Adipocyte (in vitro differentiated cells): Measurements from ENCODE around the gene MEG3.

Experiments used
- DNase-seq: peaks from one replicate; pipeline ENCODE4 v3.0.0-alpha.2; 2015; ENCODE audit warnings: low read depth
- H3K27me3 ChIP-seq: replicated peaks from 2 replicates; pipeline ENCODE4 v1.7.0; 2013; ENCODE audit warnings: mild to moderate bottlenecking, low read length, moderate library complexity; ENCODE audit not compliant: control insufficient read depth, insufficient read depth
- H3K36me3 ChIP-seq: 2 replicates; pipeline ENCODE4 v1.7.0; 2013; ENCODE audit warnings: low read length, mild to moderate bottlenecking, moderate library complexity; ENCODE audit not compliant: control insufficient read depth, insufficient read depth, severe bottlenecking
- H3K4me1 ChIP-seq: 2 replicates; pipeline ENCODE4 v1.7.0; 2013; ENCODE audit warnings: mild to moderate bottlenecking, low read length, moderate library complexity; ENCODE audit not compliant: control insufficient read depth, insufficient read depth
- H3K4me3 ChIP-seq: 2 replicates; pipeline ENCODE4 v1.7.0; 2013; ENCODE audit warnings: mild to moderate bottlenecking, low read length, moderate library complexity
- H3K9ac ChIP-seq: 2 replicates; pipeline ENCODE4 v1.7.0; 2013; ENCODE audit warnings: mild to moderate bottlenecking, low read length, moderate library complexity
- H3K9me3 ChIP-seq: 2 replicates; pipeline ENCODE4 v1.7.0; 2013; ENCODE audit warnings: mild to moderate bottlenecking, low read length, moderate library complexity; ENCODE audit not compliant: control insufficient read depth

The MEG3 gene

GRCh38 chr14:100874051-100874410, 48.1 kb downstream of the MEG3 start:
- no peak overlapping the region for H3K9ac ChIP-seq
- H3K4me3 ChIP-seq, result no peak overlapping the region
- no peaks in the 10 kb centered on the region for H3K9me3 ChIP-seq
- H3K4me1 ChIP-seq, result no peaks in the 10 kb centered on the region
- no peaks in the 10 kb centered on the region for H3K36me3 ChIP-seq
- DNase-seq, result no peak
- H3K27me3 ChIP-seq, result no peaks in the 10 kb centered on the region

- H3K9me3 ChIP-seq, result no peaks in the 10 kb centered on the region
- no peaks in the 10 kb centered on the region for H3K4me1 ChIP-seq
- H3K4me3 ChIP-seq, result no peak overlapping the region
- DNase-seq, result no peak
- no peak overlapping the region for H3K9ac ChIP-seq
- H3K36me3 ChIP-seq, result no peaks in the 10 kb centered on the region
- H3K27me3 ChIP-seq, result no peaks in the 10 kb centered on the region
Observed at GRCh38 chr14:100874411-100875091, 48.6 kb downstream of the MEG3 start.

- H3K9me3 ChIP-seq, result no peaks in the 10 kb centered on the region
Observed at GRCh38 chr14:100875126-100875525, 49.2 kb downstream of the MEG3 start.

GRCh38 chr14:100875861-100876590, 50.1 kb downstream of the MEG3 start:
- no peak overlapping the region for H3K9ac ChIP-seq
- no peak overlapping the region for H3K4me3 ChIP-seq
- no peaks in the 10 kb centered on the region for H3K27me3 ChIP-seq
- H3K4me1 ChIP-seq, result no peaks in the 10 kb centered on the region
- no peak for DNase-seq
- no peaks in the 10 kb centered on the region for H3K36me3 ChIP-seq
- no peaks in the 10 kb centered on the region for H3K9me3 ChIP-seq

More at GRCh38 chr14:100875126-100875525, 49.2 kb downstream of the MEG3 start:
- no peaks in the 10 kb centered on the region for H3K4me1 ChIP-seq
- H3K27me3 ChIP-seq, result no peaks in the 10 kb centered on the region
- no peak for DNase-seq
- H3K4me3 ChIP-seq, result no peak overlapping the region
- H3K9ac ChIP-seq, result no peak overlapping the region
- H3K36me3 ChIP-seq, result no peaks in the 10 kb centered on the region

- no peaks in the 10 kb centered on the region for H3K9me3 ChIP-seq
- no peaks in the 10 kb centered on the region for H3K27me3 ChIP-seq
- H3K4me1 ChIP-seq, result no peaks in the 10 kb centered on the region
- no peak overlapping the region for H3K9ac ChIP-seq
- peaks cover 19% of the 10 kb centered on the region for H3K36me3 ChIP-seq
- no peak overlapping the region for H3K4me3 ChIP-seq
- no peak for DNase-seq
Observed at GRCh38 chr14:100878271-100879146, 52.6 kb downstream of the MEG3 start.

GRCh38 chr14:100879194-100879593, 53.3 kb downstream of the MEG3 start:
- H3K9ac ChIP-seq, result no peak overlapping the region
- peaks cover 26% of the 10 kb centered on the region for H3K36me3 ChIP-seq
- H3K4me1 ChIP-seq, result no peaks in the 10 kb centered on the region
- no peaks in the 10 kb centered on the region for H3K27me3 ChIP-seq
- no peak overlapping the region for H3K4me3 ChIP-seq
- no peak for DNase-seq
- no peaks in the 10 kb centered on the region for H3K9me3 ChIP-seq

- no peak for DNase-seq
- no peaks in the 10 kb centered on the region for H3K4me1 ChIP-seq
- H3K36me3 ChIP-seq, result peaks cover 28% of the 10 kb centered on the region
Observed at GRCh38 chr14:100879782-100880181, 53.9 kb downstream of the MEG3 start.

GRCh38 chr14:100880271-100881101, 54.6 kb downstream of the MEG3 start:
- Histone ChIP-seq H3K9me3 (no peaks in the 10 kb centered on the region), H3K36me3 (peaks cover 28% of the 10 kb centered on the region), H3K4me1 (peaks cover under 1% of the 10 kb centered on the region), H3K4me3 (no peak overlapping the region), H3K27me3 (no peaks in the 10 kb centered on the region), H3K9ac (no peak overlapping the region)
- no peak for DNase-seq

More at GRCh38 chr14:100879782-100880181, 53.9 kb downstream of the MEG3 start:
- Histone ChIP-seq H3K9ac (no peak overlapping the region), H3K4me3 (no peak overlapping the region), H3K9me3 (no peaks in the 10 kb centered on the region), H3K27me3 (no peaks in the 10 kb centered on the region)

GRCh38 chr14:100881211-100882025, 55.5 kb downstream of the MEG3 start:
- H3K27me3 ChIP-seq, result no peaks in the 10 kb centered on the region
- H3K4me3 ChIP-seq, result no peak overlapping the region
- peaks cover 28% of the 10 kb centered on the region for H3K36me3 ChIP-seq
- H3K9me3 ChIP-seq, result no peaks in the 10 kb centered on the region
- H3K4me1 ChIP-seq, result peaks cover 6% of the 10 kb centered on the region
- no peak for DNase-seq
- no peak overlapping the region for H3K9ac ChIP-seq
